Common myeloid progenitor, CD34-positive (primary cell): ENCODE measurements around the gene KSR2.

Source experiments
- CTCF ChIA-PET: fragments of 350-600 bp; sonication (Branson Sonifier 250); formaldehyde crosslinking; loops from one replicate; lab custom pipeline; 2021; ENCODE audit warnings: antibody characterized with exemption; lab: Charles Lee
- POLR2A ChIA-PET: fragments of 350-600 bp; sonication (Branson Sonifier 250); formaldehyde crosslinking; loops from one replicate; lab custom pipeline; 2021; ENCODE audit warnings: antibody characterized with exemption; lab: Charles Lee
- DNase-seq, 3 donors: peaks; one replicate each; pipeline versions ENCODE4 v3.0.0 to v3.0.0-alpha.2; 2013
- H3K27ac ChIP-seq, 2 experiments: 1 replicate in 1 of 2; 2 replicates in 1 of 2; pipeline ENCODE4 v1.7.0; 2013; ENCODE audit warnings: inconsistent platforms in 2 of 2, low read length in 2 of 2, mild to moderate bottlenecking in 2 of 2, low read depth in 1 of 2, moderate library complexity in 1 of 2; ENCODE audit not compliant: severe bottlenecking in 2 of 2, insufficient read depth in 1 of 2, poor library complexity in 1 of 2
- H3K27me3 ChIP-seq, 5 experiments: replicated peaks in 2 of 5; 1 replicate in 3 of 5; 2 replicates in 2 of 5; pipeline versions ENCODE4 v1.6.1 to v1.7.0; 2013; ENCODE audit warnings: low read length in 4 of 5, mild to moderate bottlenecking in 2 of 5, moderate library complexity in 2 of 5, inconsistent platforms in 1 of 5; ENCODE audit not compliant: insufficient read depth in 5 of 5, control insufficient read depth in 4 of 5
- H3K36me3 ChIP-seq, 4 experiments: 1 replicate in 2 of 4; 2 replicates in 2 of 4; pipeline versions ENCODE4 v1.6.1 to v1.7.0; 2013; ENCODE audit warnings: low read length in 3 of 4, control low read depth in 1 of 4, mild to moderate bottlenecking in 1 of 4; ENCODE audit not compliant: control insufficient read depth in 4 of 4, insufficient read depth in 4 of 4
- H3K4me1 ChIP-seq, 4 experiments: 1 replicate in 3 of 4; 2 replicates in 1 of 4; pipeline versions ENCODE4 v1.6.1 to v1.7.1; 2013; ENCODE audit warnings: low read length in 3 of 4, mild to moderate bottlenecking in 3 of 4, control low read depth in 1 of 4, inconsistent platforms in 1 of 4, moderate library complexity in 1 of 4; ENCODE audit not compliant: control insufficient read depth in 4 of 4, insufficient read depth in 4 of 4; ENCODE audit errors: control extremely low read depth in 1 of 4
- H3K4me3 ChIP-seq, 7 experiments: 1 replicate in 4 of 7; 2 replicates in 3 of 7; pipeline versions ENCODE4 v1.5.1 to v1.7.0; 2013; ENCODE audit warnings: mild to moderate bottlenecking in 7 of 7, low read length in 6 of 7, moderate library complexity in 6 of 7, inconsistent platforms in 2 of 7, low read depth in 2 of 7, control low read depth in 1 of 7; ENCODE audit not compliant: insufficient read depth in 4 of 7, control insufficient read depth in 1 of 7; ENCODE audit errors: extremely low read depth in 1 of 7
- H3K9me3 ChIP-seq, 5 experiments: 1 replicate in 4 of 5; 2 replicates in 1 of 5; pipeline versions ENCODE4 v1.6.1 to v1.7.1; 2013; ENCODE audit warnings: low read length in 4 of 5, mild to moderate bottlenecking in 2 of 5, inconsistent platforms in 1 of 5, low read depth in 1 of 5, moderate library complexity in 1 of 5; ENCODE audit not compliant: control insufficient read depth in 4 of 5, insufficient read depth in 2 of 5; ENCODE audit errors: control extremely low read depth in 1 of 5
- WGBS: methylation state at CpG from one replicate; pipeline ENCODE4 v1.1.5; 2013; ENCODE audit not compliant: insufficient coverage; 5-methylcytosine and 5-hydroxymethylcytosine counted together

Gene KSR2

DNA sequence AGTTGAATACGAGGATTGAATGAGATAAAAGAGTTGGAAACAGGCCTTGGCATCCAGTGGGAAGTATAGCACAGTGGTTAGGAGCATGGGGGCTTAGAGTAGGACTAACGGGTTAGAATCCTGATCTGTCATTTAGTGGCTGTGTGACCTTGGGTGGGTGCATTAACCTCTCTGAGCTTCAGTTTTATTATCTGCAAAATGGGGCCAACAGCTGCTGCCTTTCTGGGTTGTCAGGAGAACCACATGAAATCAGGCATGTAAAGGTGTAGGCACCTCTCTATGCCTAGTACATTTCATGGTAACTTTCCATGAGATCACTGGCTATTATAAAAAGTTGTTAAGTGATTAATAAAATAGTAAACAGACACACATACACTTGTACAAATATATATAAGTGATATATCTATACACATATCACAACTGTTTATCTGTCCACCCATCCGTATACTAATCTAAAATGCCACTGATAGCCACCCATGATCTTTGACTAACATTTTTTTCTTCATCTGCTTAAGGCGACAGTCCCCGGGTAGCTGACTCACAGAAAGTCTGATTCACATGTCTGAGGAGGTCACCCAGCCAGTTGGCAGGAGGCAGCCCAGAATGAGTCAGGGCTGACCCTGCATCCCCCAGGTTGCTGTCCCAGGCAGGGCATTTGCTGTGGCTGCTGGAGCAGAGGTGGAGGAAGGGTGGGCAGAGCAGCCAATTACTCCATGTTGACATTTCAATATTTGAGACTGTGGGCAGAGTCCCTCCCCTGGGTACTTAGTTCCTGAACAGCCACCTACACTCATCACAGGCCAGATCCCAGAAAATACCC lies 481.7 kb downstream of the KSR2 start:
- POLR2A ChIA-PET = no interaction called here
- CTCF ChIA-PET = no interaction called here
- Histone ChIP-seq H3K4me1 (no peaks in the 10 kb centered on the region), H3K4me3 (no peak overlapping the region), H3K27ac (no peak overlapping the region), H3K27me3 (no peaks in the 10 kb centered on the region), H3K36me3 (no peaks in the 10 kb centered on the region), H3K9me3 (no peaks in the 10 kb centered on the region)
- no peak for DNase-seq
- WGBS = 80% methylated on average over 4 of the region's 5 CpGs

DNA sequence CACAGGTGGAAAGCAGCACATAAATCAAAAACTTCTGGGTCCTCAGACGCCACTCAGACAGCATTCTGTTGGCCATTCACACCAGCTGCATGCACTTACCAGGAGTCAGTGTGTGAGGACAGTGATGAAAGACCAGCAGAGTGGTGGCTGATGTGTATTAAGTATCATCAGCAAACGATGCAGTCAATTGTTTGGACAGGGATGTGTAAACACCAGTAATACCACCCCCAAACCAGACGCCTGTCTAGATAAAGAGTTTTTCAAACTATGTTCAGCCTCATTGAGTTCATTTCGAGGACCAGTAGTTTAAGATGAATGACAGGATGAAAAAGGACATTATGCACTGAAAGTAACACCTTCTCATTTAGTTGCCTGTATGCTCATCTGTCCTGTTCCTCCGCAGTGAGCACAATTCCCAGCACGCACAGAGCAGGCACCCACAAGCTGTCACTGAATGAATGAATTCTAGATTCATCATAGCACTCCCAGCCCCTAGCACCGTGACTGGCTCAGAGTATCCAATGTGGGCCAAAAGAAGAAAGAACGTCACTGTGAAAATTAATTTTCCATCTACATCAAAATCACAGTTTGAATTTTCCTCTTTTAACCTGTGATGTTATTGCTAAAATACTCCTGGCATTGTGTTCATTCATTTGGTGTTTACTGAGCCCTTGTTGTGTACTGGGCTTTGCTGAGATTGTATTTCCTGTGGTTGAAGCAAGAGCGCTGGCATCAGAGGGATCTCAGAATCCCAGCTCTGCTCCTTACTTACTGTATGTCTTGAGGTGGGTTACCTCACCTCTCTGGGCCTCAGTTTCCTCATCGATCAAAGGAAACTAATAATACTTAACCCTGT lies 482.6 kb downstream of the KSR2 start:
- POLR2A ChIA-PET = no interaction called here
- Histone ChIP-seq H3K27ac (no peak overlapping the region), H3K27me3 (no peaks in the 10 kb centered on the region), H3K9me3 (peaks cover 0 to 2% (median 0%) of the 10 kb centered on the region in 5 experiments), H3K36me3 (no peaks in the 10 kb centered on the region), H3K4me3 (no peak overlapping the region), H3K4me1 (no peaks in the 10 kb centered on the region)
- 77% methylated on average over 7 of the region's 10 CpGs for WGBS
- CTCF ChIA-PET = no interaction called here
- DNase-seq = no peak

DNA sequence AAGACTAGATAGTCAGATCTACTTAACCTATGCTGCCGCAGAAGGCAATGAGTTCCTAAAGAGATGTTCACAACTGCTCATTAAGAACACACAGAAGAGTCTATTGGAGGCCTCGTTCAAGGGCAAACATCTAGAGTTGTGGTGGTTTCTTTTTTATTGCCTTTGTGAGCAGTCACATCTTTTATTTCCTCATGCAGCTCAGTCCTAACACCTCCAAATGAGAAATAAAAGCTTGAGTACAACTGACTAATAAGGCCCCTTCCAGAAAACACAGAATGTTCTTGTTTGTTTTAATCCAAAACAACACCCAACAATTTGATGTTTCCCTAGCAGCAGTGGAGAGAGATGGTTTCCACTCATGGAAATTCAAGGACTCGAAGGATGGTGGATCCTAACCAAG lies 483.9 kb downstream of the KSR2 start:
- DNase-seq = no peak
- CTCF ChIA-PET = no interaction called here
- WGBS = 96% methylated on average over 2 of the region's 3 CpGs
- Histone ChIP-seq H3K36me3 (no peaks in the 10 kb centered on the region), H3K27ac (no peak overlapping the region), H3K27me3 (no peaks in the 10 kb centered on the region), H3K9me3 (peaks cover 0 to 2% (median 0%) of the 10 kb centered on the region in 5 experiments), H3K4me1 (no peaks in the 10 kb centered on the region), H3K4me3 (no peak overlapping the region)
- POLR2A ChIA-PET = no interaction called here

DNA sequence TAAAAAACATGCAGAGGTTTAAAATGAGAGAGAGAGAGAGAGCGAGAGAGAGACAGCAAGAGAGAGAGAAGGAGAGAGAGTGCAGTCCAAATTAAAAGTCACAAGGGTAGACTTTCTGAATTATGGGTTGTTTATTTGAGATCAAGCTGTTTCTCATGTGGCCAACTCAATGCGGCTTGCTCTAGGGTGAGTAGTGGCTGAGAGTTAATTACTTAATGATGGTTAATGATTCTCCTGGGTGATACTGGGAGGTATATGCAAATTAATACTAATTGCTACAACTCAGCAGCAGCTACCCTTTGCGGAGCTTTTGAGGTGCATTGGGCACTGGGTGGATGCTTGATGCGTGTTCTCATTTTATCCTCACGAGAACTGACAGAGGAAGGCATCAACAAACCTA lies 485.3 kb downstream of the KSR2 start:
- CTCF ChIA-PET = no interaction called here

DNA sequence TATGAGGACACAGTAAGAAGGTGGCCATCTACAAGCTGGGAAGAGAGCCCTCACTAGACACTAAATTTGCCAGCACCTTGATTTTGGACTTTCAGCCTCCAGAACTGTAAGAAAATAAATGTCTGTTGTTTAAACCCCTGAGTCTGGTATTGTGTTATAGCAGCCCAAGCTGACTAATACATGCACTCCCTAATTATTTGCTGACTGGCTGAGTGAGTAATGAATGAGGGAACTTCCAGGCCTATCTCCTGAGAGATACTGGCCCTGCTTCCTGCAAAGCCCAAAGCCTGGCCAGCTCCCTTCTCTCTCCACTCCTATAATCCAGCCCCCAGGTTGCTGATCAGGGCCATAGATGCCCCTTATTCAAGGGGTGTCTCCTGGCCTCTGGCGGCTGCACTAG lies 487.3 kb downstream of the KSR2 start:
- ChIA-PET CTCF (no interaction called here), POLR2A (no interaction called here)
- no peaks in the 10 kb centered on the region for H3K27me3 ChIP-seq
- H3K4me1 ChIP-seq = no peaks in the 10 kb centered on the region
- no peak for DNase-seq
- WGBS = 100% methylated on average over 1 of the region's 1 CpG
- no peak overlapping the region for H3K27ac ChIP-seq
- peaks cover 0 to 2% (median 0%) of the 10 kb centered on the region in 5 experiments for H3K9me3 ChIP-seq
- no peaks in the 10 kb centered on the region for H3K36me3 ChIP-seq
- no peak overlapping the region for H3K4me3 ChIP-seq

More for the DNA sequence above, 485.3 kb downstream of the KSR2 start:
- Histone ChIP-seq H3K9me3 (peaks cover 0 to 2% (median 0%) of the 10 kb centered on the region in 5 experiments), H3K27me3 (no peaks in the 10 kb centered on the region), H3K4me1 (no peaks in the 10 kb centered on the region), H3K36me3 (no peaks in the 10 kb centered on the region), H3K4me3 (no peak overlapping the region), H3K27ac (no peak overlapping the region)
- no peak for DNase-seq
- POLR2A ChIA-PET = no interaction called here
- WGBS = 95% methylated on average over 3 of the region's 5 CpGs

DNA sequence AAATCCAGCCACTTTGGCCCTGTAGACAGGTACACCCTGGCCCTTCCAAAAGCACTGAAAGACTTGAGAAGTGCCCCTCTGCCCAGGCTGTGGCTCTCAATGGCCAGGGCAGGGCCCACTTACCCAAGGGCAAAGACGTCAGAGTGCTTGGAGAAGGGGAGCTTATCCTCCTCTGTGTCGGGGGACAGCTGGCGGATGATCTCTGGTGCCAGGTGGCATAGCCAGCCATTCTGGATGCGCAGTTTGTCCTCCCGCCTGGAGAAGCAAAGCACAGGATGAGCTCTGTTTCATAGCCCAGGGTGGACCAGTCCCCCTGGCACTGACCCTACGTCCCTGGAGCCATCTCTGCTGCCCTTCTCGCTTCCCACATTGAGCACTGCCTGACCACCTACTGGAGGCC lies 492.4 kb downstream of the KSR2 start:
- H3K4me3 ChIP-seq = no peak overlapping the region
- H3K9me3 ChIP-seq = no peaks in the 10 kb centered on the region
- ChIA-PET CTCF (no interaction called here), POLR2A (no interaction called here)
- peaks cover 0 to 6% (median 0%) of the 10 kb centered on the region in 5 experiments for H3K27me3 ChIP-seq
- no peaks in the 10 kb centered on the region for H3K36me3 ChIP-seq
- 93% methylated on average over 3 of the region's 7 CpGs for WGBS
- no peak for DNase-seq
- H3K4me1 ChIP-seq = no peaks in the 10 kb centered on the region
- H3K27ac ChIP-seq = no peak overlapping the region

DNA sequence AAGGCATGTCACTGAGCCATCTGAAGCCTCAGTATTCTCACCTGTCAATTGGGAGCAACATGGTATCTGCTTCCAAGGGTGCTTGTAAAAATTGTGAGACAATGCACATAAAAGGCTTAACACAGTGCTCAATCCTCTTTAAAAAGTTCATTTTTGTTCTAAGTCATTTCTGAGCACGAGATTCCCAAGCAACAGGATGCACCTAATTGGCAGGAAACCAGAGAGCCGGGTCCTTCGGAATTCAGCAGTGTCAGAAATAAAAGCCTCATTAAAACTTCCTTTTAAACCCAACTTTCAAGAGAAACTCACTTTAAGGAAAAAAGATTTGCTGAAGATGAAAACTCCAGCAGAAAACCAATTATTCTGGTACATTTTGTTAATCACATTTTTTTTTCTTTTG lies 494.9 kb downstream of the KSR2 start:
- no peak overlapping the region for H3K4me3 ChIP-seq
- 9% methylated on average over 3 of the region's 3 CpGs for WGBS
- H3K27ac ChIP-seq = no peak overlapping the region
- peaks cover 0 to 6% (median 0%) of the 10 kb centered on the region in 5 experiments for H3K27me3 ChIP-seq
- ChIA-PET CTCF (no interaction called here), POLR2A (no interaction called here)
- no peaks in the 10 kb centered on the region for H3K36me3 ChIP-seq
- no peak for DNase-seq
- H3K4me1 ChIP-seq = no peaks in the 10 kb centered on the region
- peaks cover 0 to 6% (median 3%) of the 10 kb centered on the region in 5 experiments for H3K9me3 ChIP-seq
